Ovary (tissue), 9 donors: ENCODE measurements around the gene DNHD1. TPM values are rescaled to one million over a fixed set of nuclear protein-coding genes. Genes with fewer than 3 reads are reported as not detected.

Experiments
- DNase-seq, 5 donors: peaks; one replicate each; pipeline ENCODE4 v3.0.0-alpha.2; 2019 to 2020
- H3K27ac ChIP-seq, 2 donors: fragments of 200-600 bp; one replicate each; pipeline versions ENCODE4 v1.5.1 to v1.8.0; 2019 to 2022
- H3K27me3 ChIP-seq: fragments of 200-600 bp; one replicate; pipeline ENCODE4 v1.8.0; 2022
- H3K36me3 ChIP-seq: fragments of 200-600 bp; sonication (generic); one replicate; pipeline ENCODE4 v1.5.1; 2019
- H3K4me1 ChIP-seq: one replicate; pipeline ENCODE4 v1.8.1; 2013; ENCODE audit warnings: mild to moderate bottlenecking, moderate library complexity; ENCODE audit not compliant: insufficient read depth
- H3K4me3 ChIP-seq: fragments of 200-600 bp; sonication (generic); one replicate; pipeline ENCODE4 v1.5.1; 2017
- H3K9me3 ChIP-seq, 2 donors: fragments of 200-600 bp in 1 of 2; sonication (generic) in 1 of 2; one replicate each; pipeline versions ENCODE4 v1.5.1 to v1.8.1; 2013 to 2019; ENCODE audit warnings: mild to moderate bottlenecking in 1 of 2, moderate library complexity in 1 of 2
- CTCF ChIP-seq, 3 donors: fragments of 450-650 bp in 2 of 3; fragments of 200-600 bp in 1 of 3; IDR thresholded peaks; one replicate each; pipeline versions ENCODE4 v1.5.1 to v1.8.0; 2016 to 2022; ENCODE audit warnings: antibody characterized with exemption in 3 of 3, mild to moderate bottlenecking in 1 of 3
- EP300 ChIP-seq: sonication (generic); formaldehyde crosslinking; IDR thresholded peaks from one replicate; pipeline ENCODE4 v1.6.1; 2017; ENCODE audit warnings: antibody characterized with exemption
- POLR2A ChIP-seq: fragments of 450-650 bp; IDR thresholded peaks from one replicate; pipeline ENCODE4 v1.6.1; 2017; ENCODE audit warnings: antibody characterized with exemption, mild to moderate bottlenecking, moderate library complexity
- WGBS, 3 donors: extraction: QIAGEN DNeasy Blood & Tissue Kit in 1 of 3; methylation state at CpG; one replicate each; pipeline versions ENCODE4 v1.1.5 to v1.1.7; 2013 to 2017; 5-methylcytosine and 5-hydroxymethylcytosine counted together
- intact Hi-C, 4 donors: fragments of 100-400 bp; cut with DNase I; formaldehyde crosslinking; loops; one replicate each; pipeline versions ENCODE4 v1.11.0 to v1.15.1; 2022 to 2023
- polyA plus RNA-seq, 2 donors: library from polyadenylated mRNA; stranded (reverse); fragments of 200-250 nt in 1 of 2; fragments of 350-450 nt in 1 of 2; fragmentation: Illumina TruSeq in 1 of 2; extraction: RNeasy Lipid Tissue Mini Kit (QIAGEN cat#74804) in 1 of 2; gene quantifications; one replicate each; pipeline ENCODE4 v1.2.3, GENCODE V29; 2013 to 2014
- total RNA-seq, 7 donors: library from RNA; depleted of rRNA in 2 of 7; stranded (reverse); fragments of >200 nt in 2 of 7; fragmentation: NEBNext Ultra II Directional in 3 of 7; extraction: Animal tissue kit (Norgen Biotek cat#: 25700) in 3 of 7; gene quantifications; one replicate each; pipeline versions ENCODE4 v1.1.0 to v1.2.4, GENCODE V29; 2016 to 2023
- donor health status: DM: no; HTN: no; CAD: no; lungs with moderate emphysema.
- donor health status: DM: no; HTN: no; CAD: no.
- donor health status: Bipolar disorder and iron deficiency.
- donor health status: DM: yes; HTN: yes; CAD: no.
- donor health status: DM: no; HTN: no; CAD: no.
- donor health status: DM: yes; HTN: yes; CAD: no.

The DNHD1 gene
- total and polyA plus RNA-seq, 9 donors, result 4.0 to 27.6 (median 9.2) TPM

- peaks cover 6% of the 10 kb centered on the region for H3K4me1 ChIP-seq
- 93 to 94% (median 94%) methylated on average over 9 of the region's 9 CpGs for WGBS, 3 donors
- TF ChIP-seq CTCF (IDR thresholded peaks at IDR 0.05), result no peak
- no peak for TF ChIP-seq POLR2A
- no peak for TF ChIP-seq EP300
- H3K36me3 ChIP-seq, result no peaks in the 10 kb centered on the region
- H3K27ac ChIP-seq, result no peak overlapping the region
- DNase-seq, result no peak
- intact Hi-C loops, result loop anchor here in 1 of 4 donors (5.0 kb wide), 1 partner anchor 134 kb away; the partner anchor contains the start of genes ARFIP2 and TIMM10B
- no peaks in the 10 kb centered on the region for H3K9me3 ChIP-seq
- no peak overlapping the region for H3K4me3 ChIP-seq
- H3K27me3 ChIP-seq, result no peaks in the 10 kb centered on the region
Measured at GRCh38 chr11:6615882-6616585, 119.0 kb downstream of the DNHD1 start.

- no peaks in the 10 kb centered on the region for H3K27me3 ChIP-seq
- WGBS, 3 donors, result 87 to 91% (median 88%) methylated on average over 14 of the region's 14 CpGs
- H3K4me3 ChIP-seq, result no peak overlapping the region
- H3K4me1 ChIP-seq, result peaks cover 6% of the 10 kb centered on the region
- H3K27ac ChIP-seq, result no peak overlapping the region
- no peaks in the 10 kb centered on the region for H3K36me3 ChIP-seq
- H3K9me3 ChIP-seq, result no peaks in the 10 kb centered on the region
- peak in 1 of 5 donors; percentile 38 for DNase-seq
- intact Hi-C loops, result loop anchor here in 1 of 4 donors (5.0 kb wide), 1 partner anchor 134 kb away; the partner anchor contains the start of genes ARFIP2 and TIMM10B
- TF ChIP-seq EP300, result no peak
- no peak for TF ChIP-seq CTCF (IDR thresholded peaks at IDR 0.05)
- no peak for TF ChIP-seq POLR2A
Measured at GRCh38 chr11:6616596-6617250, 119.6 kb downstream of the DNHD1 start.

- no peaks in the 10 kb centered on the region for H3K27me3 ChIP-seq
- H3K36me3 ChIP-seq, result no peaks in the 10 kb centered on the region
- intact Hi-C loops, result loop anchor here in 1 of 4 donors (5.0 kb wide), 1 partner anchor 135 kb away; the partner anchor contains the start of genes ARFIP2 and TIMM10B
- no peaks in the 10 kb centered on the region for H3K9me3 ChIP-seq
- TF ChIP-seq POLR2A (no peak), EP300 (no peak), CTCF (IDR thresholded peaks at IDR 0.05) (no peak)
- no peak for DNase-seq
- no peak overlapping the region for H3K4me3 ChIP-seq
- H3K27ac ChIP-seq, result no peak overlapping the region
- peaks cover 6% of the 10 kb centered on the region for H3K4me1 ChIP-seq
- WGBS, 3 donors, result 74 to 82% (median 76%) methylated on average over 5 of the region's 5 CpGs
Measured at GRCh38 chr11:6617315-6617781, 120.3 kb downstream of the DNHD1 start.

GRCh38 chr11:6618117-6619003, 121.3 kb downstream of the DNHD1 start:
- Histone ChIP-seq H3K27me3 (no peaks in the 10 kb centered on the region), H3K9me3 (no peaks in the 10 kb centered on the region), H3K27ac (peak overlapping the region; percentile 54 to 55), H3K4me3 (peak overlapping the region; percentile 68), H3K36me3 (no peaks in the 10 kb centered on the region), H3K4me1 (peaks cover 4% of the 10 kb centered on the region)
- TF ChIP-seq POLR2A (no peak), EP300 (no peak), CTCF (IDR thresholded peaks at IDR 0.05) (no peak)
- DNase-seq, result peak; percentile 68 to 82 (median 74)
- 2 to 4% (median 3%) methylated on average over 15 of the region's 15 CpGs for WGBS, 3 donors
- intact Hi-C loops, result loop anchor here in 1 of 4 donors (5.0 kb wide), 1 partner anchor 136 kb away; the partner anchor contains the start of genes ARFIP2 and TIMM10B
